ENCODE data around the gene LMLN.

The LMLN gene

GRCh38 chr3:198027799-198028390 lies 67.9 kb downstream of the LMLN start:
- no peak for DNase-seq (ENCODE audit: low spot score)
- Histone ChIP-seq H3K27ac (no peak overlapping the region), H3K4me3 (no peak overlapping the region)
- no peak for TF ChIP-seq CTCF (IDR thresholded peaks at IDR 0.05)

DNA sequence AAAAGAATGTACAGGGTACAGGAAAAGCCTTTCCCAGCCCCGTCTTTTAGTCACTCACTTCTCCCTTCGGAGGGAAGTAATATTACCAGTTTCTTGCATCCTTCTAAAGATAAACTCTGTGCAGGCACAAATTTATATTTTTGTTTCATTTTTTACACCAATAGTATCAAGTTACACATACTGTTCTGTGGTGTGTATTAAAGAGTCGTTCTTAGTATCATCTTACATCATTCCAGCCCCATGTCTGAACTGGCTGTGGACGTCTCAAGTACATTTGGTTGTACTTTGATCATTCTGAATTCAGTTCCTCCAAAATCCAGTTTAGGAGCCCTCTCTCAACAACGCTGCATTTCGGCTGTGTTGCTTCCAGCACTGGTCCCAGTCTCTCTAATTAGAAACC lies 68.7 kb downstream of the LMLN start:
- Histone ChIP-seq H3K4me3 (no peak overlapping the region), H3K27ac (no peak overlapping the region)
- no peak for DNase-seq (ENCODE audit: low spot score)
- no peak for TF ChIP-seq CTCF (IDR thresholded peaks at IDR 0.05)

- H3K27ac ChIP-seq: no peak overlapping the region
- no peak overlapping the region for H3K4me3 ChIP-seq
- DNase-seq (ENCODE audit: low spot score): no peak
- no peak for TF ChIP-seq CTCF (IDR thresholded peaks at IDR 0.05)
Measured at GRCh38 chr3:198030125-198030524, 70.1 kb downstream of the LMLN start.

DNA sequence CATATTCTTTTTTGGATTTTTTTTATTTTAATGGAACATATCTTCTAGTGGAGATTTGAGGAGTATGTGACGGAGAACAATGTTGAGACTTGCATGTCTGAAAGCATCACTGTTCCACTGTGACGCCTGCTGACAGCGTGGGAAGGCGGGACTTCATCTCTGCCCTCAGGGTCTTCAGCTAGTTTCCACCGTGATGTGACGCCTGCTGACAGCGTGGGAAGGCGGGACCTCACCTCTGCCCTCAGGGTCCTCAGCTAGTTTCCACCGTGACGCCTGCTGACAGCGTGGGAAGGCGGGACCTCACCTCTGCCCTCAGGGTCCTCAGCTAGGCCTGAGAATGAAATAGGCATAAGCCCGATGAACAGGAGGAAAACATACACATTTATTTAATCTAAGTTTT lies 70.7 kb downstream of the LMLN start:
- no peak for DNase-seq (ENCODE audit: low spot score)
- no peak for TF ChIP-seq CTCF (IDR thresholded peaks at IDR 0.05)
- no peak overlapping the region for H3K27ac ChIP-seq
- no peak overlapping the region for H3K4me3 ChIP-seq

DNA sequence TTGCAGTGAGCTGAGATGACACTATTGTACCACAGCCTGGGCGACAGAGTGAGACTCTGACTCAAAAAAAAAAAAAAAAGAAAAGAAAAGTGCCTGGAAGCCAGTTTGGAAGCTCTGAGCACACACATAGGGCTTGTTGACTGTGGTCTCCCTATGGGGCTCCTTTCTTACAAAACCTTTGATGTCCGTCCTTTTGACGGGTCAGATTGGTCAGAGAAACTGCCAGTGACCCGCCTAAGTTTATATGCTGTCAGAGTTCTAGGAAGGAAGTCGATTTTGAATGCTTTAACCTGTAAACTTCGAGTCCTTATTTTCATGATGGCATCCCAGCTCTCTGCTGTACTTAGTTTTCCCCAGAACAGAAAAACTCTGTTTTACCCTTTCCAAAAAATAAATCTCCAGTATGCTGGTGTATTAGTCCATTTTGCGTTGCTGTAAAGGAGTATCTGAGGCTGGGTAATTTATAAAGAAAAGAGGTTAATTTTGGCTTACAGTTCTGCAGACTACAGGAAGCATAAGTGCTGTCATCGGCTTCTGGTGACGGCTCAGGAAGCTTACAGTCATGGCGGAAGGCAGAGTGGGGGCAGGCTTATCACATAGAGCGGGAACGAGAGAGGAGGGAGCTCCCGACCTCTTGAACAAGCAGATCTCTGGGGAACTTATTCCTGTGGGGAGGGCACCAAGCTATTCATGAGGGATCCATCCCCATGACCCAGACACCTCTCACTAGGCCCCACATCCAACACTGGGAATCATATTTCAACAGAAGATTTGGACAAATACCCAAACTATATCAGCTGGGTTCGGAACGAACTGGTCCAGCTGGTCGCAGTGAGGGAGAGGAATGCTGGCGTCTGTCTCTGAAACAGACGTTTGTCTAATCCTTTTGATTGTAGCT lies 72.3 kb downstream of the LMLN start:
- H3K27ac ChIP-seq: no peak overlapping the region
- no peak for TF ChIP-seq CTCF (IDR thresholded peaks at IDR 0.05)

DNA sequence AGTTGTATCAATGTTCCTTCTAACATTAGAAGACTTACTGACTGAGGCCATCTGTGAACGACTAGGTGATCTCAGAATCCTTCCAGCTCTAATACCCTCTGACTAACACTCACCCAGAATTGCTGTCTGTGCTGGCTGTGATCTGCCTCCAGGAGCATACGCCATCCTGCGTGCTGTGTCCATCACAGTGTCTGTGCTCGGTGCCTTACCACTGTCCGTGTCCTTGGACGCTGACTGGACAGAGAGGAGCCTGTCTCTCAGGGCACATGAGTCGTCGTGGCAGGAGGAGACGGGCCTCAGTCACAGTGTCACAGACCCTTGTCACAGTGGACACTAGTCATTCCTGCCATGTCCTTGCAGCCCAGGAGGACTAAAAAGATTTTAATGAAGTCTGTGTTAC lies 83.1 kb downstream of the LMLN start:
- DNase-seq (ENCODE audit: low spot score): no peak
- H3K27ac ChIP-seq: no peak overlapping the region
- no peak for TF ChIP-seq CTCF (IDR thresholded peaks at IDR 0.05)
- H3K4me3 ChIP-seq: no peak overlapping the region

More for the DNA sequence above, 72.3 kb downstream of the LMLN start:
- no peak overlapping the region for H3K4me3 ChIP-seq
- no peak for DNase-seq (ENCODE audit: low spot score)
